Smooth muscle cell (in vitro differentiated cells): ENCODE results near the gene SLC7A5. TPM values are rescaled to one million over a fixed set of nuclear protein-coding genes. Genes with fewer than 3 reads are reported as not detected.
"Not testable (repeated sequence)": the region's sequence is repeated elsewhere in the genome, so short reads cannot be mapped to it uniquely, and the experiment has no call there.

Source experiments
- DNase-seq: peaks from one replicate; lab custom pipeline; 2025; ENCODE audit not compliant: unreplicated experiment; lab: John Stamatoyannopoulos, UW
- H2AFZ ChIP-seq: fragments of 200-600 bp; sonication (generic); 2 replicates; pipeline ENCODE4 v1.6.0; 2016; ENCODE audit warnings: antibody characterized with exemption, low read depth, mild to moderate bottlenecking
- H3F3A ChIP-seq: fragments of 200-600 bp; sonication (generic); 2 replicates; pipeline ENCODE4 v1.6.0; 2017; ENCODE audit warnings: antibody characterized with exemption, low read depth
- H3K27ac ChIP-seq: fragments of 200-600 bp; sonication (generic); 2 replicates; pipeline ENCODE4 v1.5.1; 2016; ENCODE audit warnings: low read depth, mild to moderate bottlenecking
- H3K27me3 ChIP-seq: fragments of 200-600 bp; sonication (generic); 2 replicates; pipeline ENCODE4 v1.6.1; 2016; ENCODE audit warnings: low read depth, mild to moderate bottlenecking
- H3K36me3 ChIP-seq: fragments of 200-600 bp; sonication (generic); 2 replicates; pipeline ENCODE4 v1.5.1; 2016; ENCODE audit warnings: low read depth
- H3K4me1 ChIP-seq: fragments of 200-600 bp; sonication (generic); 2 replicates; pipeline ENCODE4 v1.5.1; 2016; ENCODE audit warnings: low read depth
- H3K4me2 ChIP-seq: fragments of 200-600 bp; sonication (generic); 2 replicates; pipeline ENCODE4 v1.6.0; 2016; ENCODE audit warnings: mild to moderate bottlenecking
- H3K4me3 ChIP-seq: fragments of 200-600 bp; sonication (generic); 2 replicates; pipeline ENCODE4 v1.5.1; 2016; ENCODE audit warnings: mild to moderate bottlenecking
- H3K79me2 ChIP-seq: fragments of 200-600 bp; sonication (generic); 2 replicates; pipeline ENCODE4 v1.6.0; 2016; ENCODE audit warnings: low read depth, mild to moderate bottlenecking
- H3K9ac ChIP-seq: fragments of 200-600 bp; sonication (generic); 2 replicates; pipeline ENCODE4 v1.6.0; 2016; ENCODE audit warnings: low read depth
- H3K9me3 ChIP-seq: fragments of 200-600 bp; sonication (generic); replicated peaks from 2 replicates; pipeline ENCODE4 v1.5.1; 2016; ENCODE audit warnings: low read depth
- H4K20me1 ChIP-seq: fragments of 200-600 bp; sonication (generic); 2 replicates; pipeline ENCODE4 v1.6.0; 2016; ENCODE audit warnings: low read depth
- WGBS: methylation state at CpG from one replicate; pipeline ENCODE4 v1.1.7; 2016; ENCODE audit warnings: low lambda C conversion rate; 5-methylcytosine and 5-hydroxymethylcytosine counted together
- polyA plus RNA-seq: library from polyadenylated mRNA; unstranded; fragments of >200 nt; fragmentation: Nextera tagmentation; extraction: Ambion mirVana; gene quantifications from 2 replicates; pipeline ENCODE4 v1.2.1, GENCODE V29; 2016
- total RNA-seq: library from RNA; depleted of rRNA; stranded (reverse); fragments of >200 nt; gene quantifications from 2 replicates; pipeline ENCODE4 v1.2.3, GENCODE V29; 2014
- TF ChIP-seq, protein P1 (sequence below): fragments of 200-600 bp; sonication (generic); IDR thresholded peaks from 2 replicates; pipeline ENCODE4 v1.5.1; 2017; ENCODE audit warnings: borderline replicate concordance, mild to moderate bottlenecking, antibody characterized with exemption; ENCODE audit not compliant: insufficient read depth, poor library complexity, severe bottlenecking

Gene SLC7A5
- total and polyA plus RNA-seq, 2 experiments from 2014 or later = 51.3 to 58.8 TPM

DNA sequence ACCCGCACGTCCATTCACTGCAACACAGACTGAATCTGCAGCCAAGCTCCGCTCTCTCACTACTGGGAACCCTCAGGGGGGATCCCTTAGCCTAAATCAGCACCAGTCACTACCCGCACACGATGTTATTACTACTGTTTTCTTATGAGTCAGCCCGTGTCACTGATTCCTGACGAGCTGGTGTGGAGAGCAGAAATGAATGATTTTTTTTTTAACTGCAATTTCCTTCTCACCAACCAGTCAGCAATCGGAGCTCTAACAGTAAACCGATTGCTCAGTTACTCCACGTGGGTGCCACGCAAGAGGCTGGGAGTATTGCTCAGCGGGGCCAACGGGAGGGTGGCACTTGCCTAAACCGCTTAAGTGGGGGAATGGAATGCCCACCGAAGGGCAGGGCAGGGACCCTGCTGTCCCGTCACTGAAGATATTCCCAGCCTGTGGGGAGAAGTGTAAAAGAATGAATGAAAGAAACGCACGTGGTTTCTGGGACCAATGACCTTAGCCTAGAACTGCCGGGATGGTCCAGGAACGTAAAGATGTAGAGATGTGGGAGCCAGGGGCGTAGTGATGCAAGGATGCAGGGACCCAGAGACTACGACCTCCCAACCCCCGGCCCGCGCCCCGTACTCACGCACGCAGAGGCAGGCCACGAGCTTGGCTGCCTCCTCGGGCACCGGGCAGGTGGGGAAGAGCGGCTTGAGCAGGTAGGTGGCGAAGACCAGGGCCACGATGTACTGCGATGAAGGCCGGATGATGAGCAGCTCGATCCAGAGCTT is 865 bp downstream of the SLC7A5 start:
- Histone ChIP-seq H3K4me2 (peak overlapping the region; percentile 86), H3K9ac (peak overlapping the region; percentile 79), H3K4me1 (peaks cover 13% of the 10 kb centered on the region), H3K4me3 (peak overlapping the region; percentile 60), H3K27ac (peak overlapping the region; percentile 84), H4K20me1 (peaks cover 53% of the 10 kb centered on the region), H3F3A (peaks cover 18% of the 10 kb centered on the region), H3K79me2 (peaks cover 44% of the 10 kb centered on the region)
- not testable (repeated sequence) for H3K9me3 ChIP-seq, DNase-seq, H3K36me3 ChIP-seq, H2AFZ ChIP-seq, H3K27me3 ChIP-seq
- 1% methylated on average over 36 of the region's 37 CpGs for WGBS

GRCh38 chr16:87865902-87866555 is 3.3 kb downstream of the SLC7A5 start:
- Histone ChIP-seq H3K79me2 (peaks cover 66% of the 10 kb centered on the region), H3K4me2 (peak overlapping the region; percentile 86), H4K20me1 (peaks cover 78% of the 10 kb centered on the region), H3K4me3 (peak overlapping the region; percentile 60), H3K27ac (peak overlapping the region; percentile 52), H3F3A (peaks cover 13% of the 10 kb centered on the region)
- not testable (repeated sequence) for H3K9me3 ChIP-seq, H2AFZ ChIP-seq, H3K4me1 ChIP-seq, DNase-seq, H3K9ac ChIP-seq, H3K27me3 ChIP-seq, H3K36me3 ChIP-seq
- WGBS = 55% methylated on average over 16 of the region's 16 CpGs

DNA sequence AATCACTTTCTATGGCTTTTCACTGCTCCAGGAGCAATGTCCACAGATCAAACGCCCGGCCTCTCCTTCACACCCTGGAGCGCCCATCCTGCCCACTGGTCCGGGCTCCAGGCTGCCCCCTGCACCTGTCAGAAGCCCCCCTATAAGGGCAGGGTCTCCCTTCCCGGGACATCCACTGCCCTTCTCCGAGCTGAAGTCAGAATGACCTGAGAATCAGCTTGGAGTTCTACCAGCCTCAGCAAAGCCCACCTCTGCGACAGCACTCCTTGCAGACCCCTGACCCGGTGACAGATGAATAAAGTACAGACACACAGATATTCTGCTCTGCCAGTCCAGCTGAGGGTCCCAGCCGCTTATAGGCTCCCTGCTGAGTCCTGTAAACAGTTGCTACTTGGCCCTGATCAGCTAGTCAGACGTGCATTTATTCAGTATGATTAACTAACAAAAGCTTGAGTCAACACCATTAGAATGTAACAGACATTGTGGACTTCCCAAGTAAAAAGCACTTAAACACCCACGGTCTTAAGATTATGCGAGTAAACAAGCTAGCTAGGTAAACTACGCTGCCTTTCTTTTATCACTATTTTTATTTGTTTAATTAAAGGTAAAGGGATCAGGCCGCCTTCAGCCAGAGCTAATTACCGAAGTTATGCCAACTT is 4.8 kb downstream of the SLC7A5 start:
- H3K36me3 ChIP-seq = no peaks in the 10 kb centered on the region
- peak overlapping the region; percentile 14 for H3K27ac ChIP-seq
- H3K4me2 ChIP-seq = peak overlapping the region; percentile 86
- no peak overlapping the region for H3K4me3 ChIP-seq
- WGBS = 66% methylated on average over 15 of the region's 15 CpGs
- H3K4me1 ChIP-seq = peaks cover 5% of the 10 kb centered on the region
- H4K20me1 ChIP-seq = peaks cover 92% of the 10 kb centered on the region
- no peak for DNase-seq
- no peaks in the 10 kb centered on the region for H3K9me3 ChIP-seq
- H3K79me2 ChIP-seq = peaks cover 76% of the 10 kb centered on the region
- no peaks in the 10 kb centered on the region for H3K27me3 ChIP-seq
- TF ChIP-seq, protein P1, sequence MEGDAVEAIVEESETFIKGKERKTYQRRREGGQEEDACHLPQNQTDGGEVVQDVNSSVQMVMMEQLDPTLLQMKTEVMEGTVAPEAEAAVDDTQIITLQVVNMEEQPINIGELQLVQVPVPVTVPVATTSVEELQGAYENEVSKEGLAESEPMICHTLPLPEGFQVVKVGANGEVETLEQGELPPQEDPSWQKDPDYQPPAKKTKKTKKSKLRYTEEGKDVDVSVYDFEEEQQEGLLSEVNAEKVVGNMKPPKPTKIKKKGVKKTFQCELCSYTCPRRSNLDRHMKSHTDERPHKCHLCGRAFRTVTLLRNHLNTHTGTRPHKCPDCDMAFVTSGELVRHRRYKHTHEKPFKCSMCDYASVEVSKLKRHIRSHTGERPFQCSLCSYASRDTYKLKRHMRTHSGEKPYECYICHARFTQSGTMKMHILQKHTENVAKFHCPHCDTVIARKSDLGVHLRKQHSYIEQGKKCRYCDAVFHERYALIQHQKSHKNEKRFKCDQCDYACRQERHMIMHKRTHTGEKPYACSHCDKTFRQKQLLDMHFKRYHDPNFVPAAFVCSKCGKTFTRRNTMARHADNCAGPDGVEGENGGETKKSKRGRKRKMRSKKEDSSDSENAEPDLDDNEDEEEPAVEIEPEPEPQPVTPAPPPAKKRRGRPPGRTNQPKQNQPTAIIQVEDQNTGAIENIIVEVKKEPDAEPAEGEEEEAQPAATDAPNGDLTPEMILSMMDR = no peak
- H3F3A ChIP-seq = peaks cover 10% of the 10 kb centered on the region
- H2AFZ ChIP-seq = no peak overlapping the region
- no peak overlapping the region for H3K9ac ChIP-seq

DNA sequence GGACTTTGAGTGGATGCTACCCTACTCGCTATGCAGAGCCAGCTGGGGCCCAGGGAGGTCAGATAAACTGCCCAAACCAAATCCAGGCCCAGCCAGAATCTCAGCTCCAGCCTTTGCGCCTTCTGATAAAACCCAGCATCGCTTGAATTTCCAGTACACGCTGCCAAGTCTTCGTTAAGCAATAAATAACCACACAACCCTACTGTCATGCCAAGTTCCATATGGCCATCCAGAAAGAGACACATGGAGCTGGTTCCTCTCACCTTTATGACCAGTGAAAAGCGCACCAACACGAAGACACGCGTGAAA is 6.0 kb downstream of the SLC7A5 start:
- DNase-seq, H3K9me3 ChIP-seq, H2AFZ ChIP-seq, H3K36me3 ChIP-seq, H3K9ac ChIP-seq, H3K4me2 ChIP-seq, H3K4me1 ChIP-seq, H3K27me3 ChIP-seq, H3K4me3 ChIP-seq: not testable (repeated sequence)
- Histone ChIP-seq H3K79me2 (peaks cover 88% of the 10 kb centered on the region), H4K20me1 (peaks cover 98% of the 10 kb centered on the region), H3K27ac (peak overlapping the region; percentile 16), H3F3A (peaks cover 17% of the 10 kb centered on the region)
- 54% methylated on average over 9 of the region's 9 CpGs for WGBS

- not testable (repeated sequence) for H3K9ac ChIP-seq, H3K9me3 ChIP-seq, H3K4me2 ChIP-seq, H3K4me3 ChIP-seq, H3K36me3 ChIP-seq, H2AFZ ChIP-seq, H3K4me1 ChIP-seq, DNase-seq, H3K27me3 ChIP-seq
- 83% methylated on average over 26 of the region's 26 CpGs for WGBS
- Histone ChIP-seq H4K20me1 (peaks cover 99% of the 10 kb centered on the region), H3K27ac (peak overlapping the region; percentile 16), H3K79me2 (peaks cover 93% of the 10 kb centered on the region), H3F3A (peaks cover 21% of the 10 kb centered on the region)
Measured at GRCh38 chr16:87862597-87863326, 6.5 kb downstream of the SLC7A5 start.

DNA sequence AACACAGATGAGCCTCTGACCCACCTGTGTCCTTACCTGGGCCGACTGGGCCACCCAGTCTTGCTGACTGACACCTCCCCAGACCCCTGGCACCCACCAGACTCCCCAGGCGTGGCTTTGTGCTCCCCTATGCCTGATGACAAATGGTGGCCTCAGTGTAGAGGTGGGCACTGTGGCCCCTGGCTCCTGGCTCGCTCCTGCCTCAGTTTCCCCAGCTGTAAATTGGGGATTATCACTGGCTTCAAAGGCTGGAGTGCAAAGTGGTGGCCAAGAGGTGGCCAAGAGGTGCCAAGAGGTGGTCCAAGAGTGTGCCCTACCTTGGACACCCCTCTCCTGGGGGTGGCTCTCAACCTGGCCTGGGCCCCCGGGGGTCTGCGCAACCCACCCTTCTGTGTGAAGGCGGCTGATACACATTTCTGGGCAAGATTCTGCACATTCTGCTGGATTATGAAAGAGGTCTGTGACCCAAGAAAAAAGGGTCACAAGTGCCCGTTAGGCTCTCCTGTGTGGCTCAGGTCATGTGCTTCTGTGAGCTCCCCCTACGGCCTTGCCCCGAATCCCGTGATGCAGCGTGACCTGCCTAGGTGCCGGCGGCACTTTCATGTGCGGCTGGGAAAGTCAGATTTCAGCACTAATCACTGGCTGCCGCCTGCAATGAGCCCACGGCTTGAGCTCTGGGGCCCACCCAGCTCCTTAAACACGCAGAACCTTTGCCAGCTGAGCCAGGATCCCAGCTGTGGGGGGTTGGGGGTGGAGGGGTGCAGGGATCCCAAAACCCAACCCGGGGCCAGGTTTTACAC is 7.8 kb downstream of the SLC7A5 start:
- H3K4me3 ChIP-seq, DNase-seq, H3K4me2 ChIP-seq, H3K9me3 ChIP-seq, H3K27me3 ChIP-seq, H3K9ac ChIP-seq, H3K36me3 ChIP-seq, H3K4me1 ChIP-seq, H2AFZ ChIP-seq: not testable (repeated sequence)
- peaks cover 97% of the 10 kb centered on the region for H4K20me1 ChIP-seq
- WGBS = 81% methylated on average over 18 of the region's 18 CpGs
- H3K27ac ChIP-seq = peak overlapping the region; percentile 82
- peaks cover 90% of the 10 kb centered on the region for H3K79me2 ChIP-seq
- peaks cover 21% of the 10 kb centered on the region for H3F3A ChIP-seq
